Lung (tissue), 12 donors: ENCODE data around the gene ORC3. TPM values are rescaled to one million over a fixed set of nuclear protein-coding genes. Genes with fewer than 3 reads are reported as not detected.
"Not testable (repeated sequence)": the region's sequence is repeated elsewhere in the genome, so short reads cannot be mapped to it uniquely, and the experiment has no call there.

ENCODE experiments used
- ATAC-seq: fragments of 200-7000 bp; cut with Tn5 transposase; one replicate; pipeline ENCODE4 v1.9.1; 2020; ENCODE audit warnings: moderate number of reproducible peaks; ENCODE audit not compliant: insufficient read depth, low FRiP score
- DNase-seq, 3 donors: peaks; one replicate each; pipeline ENCODE4 v3.0.0-alpha.2; 2013 to 2017
- H3K27ac ChIP-seq, 2 donors: one replicate each; pipeline ENCODE4 v1.5.1; 2013; ENCODE audit warnings: mild to moderate bottlenecking in 2 of 2, moderate library complexity in 2 of 2, control low read depth in 1 of 2, inconsistent platforms in 1 of 2, low read depth in 1 of 2, low read length in 1 of 2
- H3K27me3 ChIP-seq, 3 donors: one replicate each; pipeline ENCODE4 v1.5.1; 2013; ENCODE audit warnings: low read length in 2 of 3; ENCODE audit not compliant: control insufficient read depth in 3 of 3, insufficient read depth in 3 of 3
- H3K36me3 ChIP-seq, 4 donors: one replicate each; pipeline ENCODE4 v1.5.1; 2013; ENCODE audit warnings: low read length in 4 of 4, mild to moderate bottlenecking in 1 of 4, moderate library complexity in 1 of 4; ENCODE audit not compliant: control insufficient read depth in 4 of 4, insufficient read depth in 4 of 4
- H3K4me1 ChIP-seq, 5 donors: one replicate each; pipeline ENCODE4 v1.5.1; 2013; ENCODE audit warnings: low read length in 5 of 5, mild to moderate bottlenecking in 2 of 5, moderate library complexity in 1 of 5; ENCODE audit not compliant: control insufficient read depth in 5 of 5, insufficient read depth in 5 of 5
- H3K4me3 ChIP-seq: one replicate; pipeline ENCODE4 v1.5.1; 2013; ENCODE audit warnings: mild to moderate bottlenecking, control low read depth, moderate library complexity
- H3K9ac ChIP-seq, 2 donors: one replicate each; pipeline ENCODE4 v1.5.1; 2013; ENCODE audit warnings: low read length in 2 of 2, control low read depth in 1 of 2; ENCODE audit not compliant: insufficient read depth in 1 of 2
- H3K9me3 ChIP-seq, 4 donors: one replicate each; pipeline ENCODE4 v1.5.1; 2013; ENCODE audit warnings: low read length in 3 of 4, mild to moderate bottlenecking in 1 of 4, moderate library complexity in 1 of 4; ENCODE audit not compliant: control insufficient read depth in 4 of 4, insufficient read depth in 3 of 4
- CTCF ChIP-seq: IDR thresholded peaks from 2 replicates; pipeline ENCODE4 v1.5.1; 2012; ENCODE audit warnings: mild to moderate bottlenecking; ENCODE audit errors: control extremely low read depth, extremely low read depth
- WGBS, 2 donors: extraction: QIAGEN DNeasy Blood & Tissue Kit; methylation state at CpG; one replicate each; pipeline ENCODE4 v1.1.7; 2013; 5-methylcytosine and 5-hydroxymethylcytosine counted together
- polyA plus RNA-seq, 2 donors: library from polyadenylated mRNA; stranded (reverse); fragments of 200-250 nt; gene quantifications; one replicate each; pipeline ENCODE4 v1.2.1, GENCODE V29; 2013
- total RNA-seq, 2 donors: library from RNA; depleted of rRNA in 1 of 2; stranded (reverse); fragments of >200 nt in 1 of 2; gene quantifications; one replicate each; pipeline ENCODE4 v1.2.1, GENCODE V29; 2014 to 2021
- donor health status: control.
- donor health status: control.
- donor health status: Bipolar disorder and iron deficiency.
- donor health status: healthy.
- donor health status: DM: yes; HTN: yes; CAD: no.

ORC3 gene
- total and polyA plus RNA-seq, 4 donors: 12.0 to 30.3 (median 16.8) TPM

GRCh38 chr6:87690441-87690840 lies 100.5 kb downstream of the ORC3 start:
- H3K27ac ChIP-seq: no peak overlapping the region
- 51 to 67% methylated on average over 3 of the region's 3 CpGs for WGBS, 2 donors
- no peaks in the 10 kb centered on the region for H3K9me3 ChIP-seq
- ATAC-seq (no peak), DNase-seq (no peak)
- peaks cover 0 to 1% (median 0%) of the 10 kb centered on the region in 4 donors for H3K36me3 ChIP-seq
- H3K4me1 ChIP-seq: peaks cover 6 to 24% (median 14%) of the 10 kb centered on the region in 5 donors
- H3K9ac ChIP-seq: no peak overlapping the region
- TF ChIP-seq CTCF: no peak
- no peaks in the 10 kb centered on the region for H3K27me3 ChIP-seq
- no peak overlapping the region for H3K4me3 ChIP-seq

- TF ChIP-seq CTCF: no peak
- 71 to 72% methylated on average over 2 of the region's 2 CpGs for WGBS, 2 donors
Measured at GRCh38 chr6:87692086-87692485, 102.2 kb downstream of the ORC3 start.

GRCh38 chr6:87696817-87697216 lies 106.9 kb downstream of the ORC3 start:
- H3K27me3 ChIP-seq, H3K27ac ChIP-seq, H3K4me3 ChIP-seq, H3K9ac ChIP-seq, H3K9me3 ChIP-seq, H3K36me3 ChIP-seq, ATAC-seq, DNase-seq: not testable (repeated sequence)
- 89% methylated on average over 12 of the region's 12 CpGs for WGBS, 2 donors
- H3K4me1 ChIP-seq: peaks cover 3 to 37% (median 9%) of the 10 kb centered on the region in 5 donors

More at GRCh38 chr6:87692086-87692485, 102.2 kb downstream of the ORC3 start:
- no peak overlapping the region for H3K4me3 ChIP-seq
- DNase-seq (no peak), ATAC-seq (no peak)
- peaks cover 3 to 28% (median 14%) of the 10 kb centered on the region in 5 donors for H3K4me1 ChIP-seq
- H3K36me3 ChIP-seq: peaks cover 0 to 1% (median 0%) of the 10 kb centered on the region in 4 donors
- no peaks in the 10 kb centered on the region for H3K27me3 ChIP-seq
- H3K9me3 ChIP-seq: no peaks in the 10 kb centered on the region
- no peak overlapping the region for H3K9ac ChIP-seq
- no peak overlapping the region for H3K27ac ChIP-seq

DNA sequence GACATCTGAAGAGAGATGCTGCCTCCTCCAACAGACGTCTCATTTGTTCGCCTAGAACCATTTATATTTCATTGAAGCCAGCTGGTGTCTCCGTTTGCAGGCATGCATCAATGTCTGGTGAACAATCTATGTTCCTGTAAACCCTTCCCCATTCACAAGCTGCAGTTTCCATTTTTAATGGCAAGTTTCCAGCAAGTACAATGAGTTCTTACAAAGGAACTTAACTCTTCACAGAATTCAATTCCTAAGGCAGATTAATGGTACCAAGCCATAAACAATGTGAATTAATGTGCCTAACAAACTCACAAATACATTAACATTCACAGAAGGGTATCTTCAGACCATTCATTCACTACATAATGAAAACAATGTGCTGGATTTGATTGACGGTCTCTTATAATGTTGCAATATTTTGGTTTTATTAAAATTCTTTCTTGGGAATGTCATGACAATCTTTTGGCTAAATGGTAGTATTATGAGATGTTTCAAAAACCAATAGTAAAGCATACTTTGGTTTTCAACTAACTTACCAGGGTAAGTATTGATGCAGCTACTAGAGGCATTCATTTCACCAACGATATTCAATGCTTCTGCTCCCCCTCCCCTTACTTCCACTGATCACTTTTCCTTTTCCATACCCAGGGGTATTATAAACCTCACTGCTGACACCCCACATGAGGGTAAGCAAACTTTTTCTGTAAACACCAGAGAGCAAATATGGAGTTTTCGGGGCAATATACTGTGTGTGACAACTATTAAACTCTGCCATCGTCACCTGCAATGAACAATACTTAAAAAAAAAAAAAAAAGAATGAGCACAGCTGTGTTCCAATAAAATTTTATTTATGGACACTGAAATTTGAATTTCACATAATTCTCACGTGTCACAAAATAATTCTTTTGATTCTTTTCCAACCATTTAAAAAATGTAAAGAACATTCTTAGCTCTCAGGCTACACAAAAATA lies 107.9 kb downstream of the ORC3 start:
- peak in 2 of 3 donors; percentile 75 to 80 for DNase-seq
- no peak overlapping the region for H3K27ac ChIP-seq
- 37 to 40% methylated on average over 8 of the region's 8 CpGs for WGBS, 2 donors

More for the DNA sequence above, 107.9 kb downstream of the ORC3 start:
- no peak for TF ChIP-seq CTCF
- Histone ChIP-seq H3K27me3 (no peaks in the 10 kb centered on the region), H3K9ac (no peak overlapping the region), H3K9me3 (no peaks in the 10 kb centered on the region), H3K36me3 (peaks cover 0 to 5% (median 0%) of the 10 kb centered on the region in 4 donors), H3K4me3 (no peak overlapping the region), H3K4me1 (peaks cover 3 to 33% (median 8%) of the 10 kb centered on the region in 5 donors)
- no peak for ATAC-seq
